MM.1S (cell line): ENCODE measurements around the gene NAA60.

ENCODE experiments used
- CTCF ChIP-seq: fragments of 300-600 bp; sonication (generic); IDR thresholded peaks from 2 replicates; pipeline ENCODE4 v1.5.1; 2016; ENCODE audit warnings: antibody characterized with exemption, low read length, mixed read lengths
- EZH2 ChIP-seq: fragments of 300-600 bp; sonication (generic); optimal IDR thresholded peaks from 2 replicates; pipeline ENCODE3; 2017; ENCODE audit warnings: low read depth, mild to moderate bottlenecking, antibody characterized with exemption, low read length, mixed read lengths
- EZH2phosphoT487 ChIP-seq: fragments of 300-600 bp; sonication (generic); IDR thresholded peaks from 2 replicates; pipeline ENCODE4 v1.6.1; 2018; ENCODE audit warnings: antibody characterized with exemption, low read length

- TF ChIP-seq CTCF = no peak
- TF ChIP-seq EZH2 = no peak
- TF ChIP-seq EZH2phosphoT487 = no peak
These were observed 10.6 kb downstream of the NAA60 start for GRCh38 chr16:3454093-3454492.
